NCI-H510A treated with DMSO at 0.1 percent for 48 hours (cell line): ENCODE results near the gene TBC1D21.

Experiments used
- DNase-seq: peaks from one replicate; lab custom pipeline; 2025; lab: John Stamatoyannopoulos, UW

Gene TBC1D21

GRCh38 chr15:73889053-73889761, 15.8 kb downstream of the TBC1D21 start:
- DNase-seq = no peak

DNA sequence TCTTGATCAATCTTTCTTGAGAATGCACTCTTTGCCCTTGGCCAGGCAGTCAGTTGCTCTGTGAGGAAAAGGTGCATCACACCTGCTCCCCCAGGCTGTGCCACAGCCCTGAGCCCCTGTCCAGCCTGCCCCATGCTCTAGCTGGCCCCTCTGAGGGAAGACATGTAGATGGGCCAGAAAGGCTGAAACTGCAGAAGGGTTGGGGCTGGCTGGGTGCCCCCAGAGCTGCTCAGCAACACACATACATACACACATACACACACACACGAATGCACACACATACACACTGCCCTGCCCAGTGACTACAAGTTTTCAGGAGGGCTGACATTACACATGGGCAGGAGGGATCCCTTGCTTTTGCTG, 16.4 kb downstream of the TBC1D21 start:
- no peak for DNase-seq

GRCh38 chr15:73891328-73892315, 18.3 kb downstream of the TBC1D21 start:
- DNase-seq = no peak

DNA sequence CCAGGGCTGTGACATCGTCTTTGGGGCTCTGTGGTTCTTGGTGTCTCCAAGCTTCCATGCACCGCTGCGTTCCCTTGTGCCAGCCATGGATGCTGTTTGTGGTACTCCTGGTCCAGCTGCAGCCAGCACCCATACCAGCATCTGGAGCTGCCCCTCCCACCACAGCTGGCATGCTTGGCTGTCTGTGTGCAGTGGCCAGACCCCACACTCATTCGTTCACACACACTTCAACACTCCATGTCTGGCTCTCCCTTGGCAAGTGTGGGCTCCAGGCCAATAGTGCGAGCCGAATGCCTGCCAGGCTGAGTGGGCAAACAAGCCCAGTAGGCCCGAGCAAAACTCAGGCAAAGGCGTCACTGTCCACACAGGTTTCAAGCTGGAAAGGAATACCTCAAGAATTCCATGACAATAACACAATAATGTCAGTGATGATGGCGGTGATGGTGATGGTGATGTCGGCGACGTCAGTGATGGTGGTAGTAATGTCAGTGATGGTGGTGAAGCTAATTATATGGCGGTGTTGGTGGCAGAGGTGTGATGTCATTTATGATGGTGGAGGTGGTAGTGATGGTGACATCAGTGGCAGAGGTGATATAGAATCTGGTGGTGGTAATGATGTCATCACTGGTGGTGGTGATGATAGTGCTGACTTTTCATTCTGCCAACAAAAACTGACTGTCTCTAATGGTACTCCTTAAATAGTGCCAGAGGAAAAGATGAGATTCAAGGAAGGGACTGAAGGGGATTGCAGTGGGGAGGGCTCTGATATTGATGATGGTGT, 19.3 kb downstream of the TBC1D21 start:
- DNase-seq = no peak

DNA sequence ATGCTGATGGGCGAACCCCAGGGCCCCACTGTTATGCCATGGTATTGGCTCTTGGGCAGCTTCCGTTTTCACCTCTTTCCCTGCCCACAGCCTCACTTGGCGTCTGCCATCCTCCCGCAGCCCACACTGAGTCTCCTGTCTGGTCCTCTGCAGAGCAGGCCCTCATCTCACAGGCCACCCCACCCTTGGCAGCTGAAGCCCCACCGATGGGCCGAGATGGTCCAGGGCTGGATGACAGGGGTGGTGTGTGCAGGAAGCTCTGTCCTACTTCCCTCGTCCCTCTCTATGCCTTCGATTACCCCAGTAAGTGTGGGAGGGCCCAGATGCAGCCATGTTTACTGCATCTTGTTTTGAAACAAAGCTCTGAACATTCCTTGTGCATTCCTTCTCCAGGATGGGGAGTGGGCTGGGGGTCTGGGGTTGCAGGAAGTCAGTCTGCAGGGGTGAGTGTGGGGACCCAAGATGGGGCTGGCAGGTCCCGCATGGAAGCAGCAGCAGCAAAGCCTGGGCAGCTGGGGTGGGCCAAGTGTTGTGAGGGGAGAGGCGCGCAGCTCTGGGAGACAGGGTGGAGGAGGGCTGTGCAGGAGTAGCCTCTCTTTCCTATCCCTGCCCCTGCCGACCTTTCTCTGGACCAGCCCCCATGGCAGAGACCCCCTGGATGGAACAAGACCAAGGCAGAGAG, 20.9 kb downstream of the TBC1D21 start:
- DNase-seq = no peak

DNA sequence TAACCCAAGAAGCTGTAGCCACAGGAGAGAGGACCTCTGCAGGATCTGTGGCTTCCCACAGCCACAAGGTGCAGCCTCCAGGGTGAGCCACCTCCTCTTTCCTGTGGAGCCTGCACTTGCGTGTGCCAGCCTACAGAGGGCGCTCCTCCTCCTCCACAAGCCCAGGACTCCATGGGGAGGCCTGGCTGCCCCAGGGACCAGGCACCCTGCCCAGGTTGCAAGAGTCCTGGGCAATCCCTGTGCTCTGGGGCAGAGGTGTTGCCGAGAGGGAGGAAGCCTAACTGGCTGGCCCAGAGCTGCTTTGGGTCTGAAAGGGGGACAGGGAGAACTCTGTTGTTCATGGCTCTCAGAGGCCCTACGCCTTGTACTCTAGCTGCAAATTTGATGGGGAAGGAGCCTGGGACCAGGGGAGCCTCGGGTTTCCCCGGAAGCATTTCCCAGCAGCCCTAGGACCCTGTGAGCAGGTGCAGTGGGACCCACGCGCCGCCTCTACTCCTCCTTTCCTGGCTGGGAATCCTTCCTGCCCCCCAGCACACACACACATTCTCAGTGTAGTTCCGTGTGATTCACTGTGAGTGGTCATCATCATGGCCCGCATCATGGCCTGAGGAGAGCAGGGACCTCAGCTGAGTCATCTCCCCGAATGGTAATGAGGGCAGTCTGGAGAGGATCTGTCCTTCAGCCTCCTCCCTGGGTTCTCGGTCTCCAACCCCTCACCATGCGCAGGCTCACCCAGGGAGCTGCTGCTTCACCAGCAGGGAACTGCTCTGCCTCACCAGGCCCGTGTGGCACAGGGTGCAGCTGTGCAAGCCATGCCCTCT, 24.3 kb downstream of the TBC1D21 start:
- DNase-seq = peak; percentile 4

DNA sequence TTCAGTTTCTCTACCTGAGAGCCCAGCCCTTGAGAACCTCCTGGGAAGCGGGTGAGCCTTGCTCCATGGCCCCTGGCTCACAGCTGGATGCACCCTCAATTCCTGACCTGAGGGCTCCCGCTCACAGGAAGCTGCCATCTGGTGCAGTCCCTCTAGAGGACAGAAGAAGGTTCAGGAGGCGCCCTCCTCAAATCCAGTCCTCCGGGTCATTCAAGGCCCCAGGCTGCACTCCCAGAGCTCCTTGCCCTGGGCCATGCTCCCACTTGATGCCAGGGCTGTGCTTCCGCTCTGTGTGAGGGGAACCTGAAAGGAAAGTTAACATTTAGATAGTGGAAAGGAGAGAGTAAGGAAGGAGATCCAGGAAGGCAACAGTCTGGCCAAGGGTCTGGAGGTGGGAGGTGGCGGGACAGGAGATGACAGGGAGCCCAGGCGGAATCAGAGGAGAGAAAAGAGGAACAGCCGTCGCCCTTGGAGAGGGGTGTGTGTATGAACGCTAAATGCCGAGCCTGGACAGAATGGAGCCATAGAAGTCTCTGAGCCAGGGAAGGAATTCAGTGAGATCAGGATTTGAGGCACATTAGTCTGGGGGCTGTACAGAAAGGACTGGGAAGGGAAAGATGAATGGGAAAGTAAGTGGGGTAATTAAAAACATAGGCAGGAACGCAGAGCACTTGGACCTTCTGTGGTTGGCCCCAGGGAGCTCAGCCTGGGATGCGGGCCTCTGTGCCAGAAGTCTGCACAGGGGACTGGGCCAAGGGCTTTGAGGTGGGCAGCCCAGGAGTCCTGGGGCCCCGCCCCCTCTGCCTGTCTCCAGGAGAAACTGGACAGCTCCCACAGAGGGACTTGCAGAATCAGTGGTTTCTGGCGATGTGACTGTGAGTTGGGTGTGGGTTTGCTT, 26.1 kb downstream of the TBC1D21 start:
- DNase-seq = no peak

DNA sequence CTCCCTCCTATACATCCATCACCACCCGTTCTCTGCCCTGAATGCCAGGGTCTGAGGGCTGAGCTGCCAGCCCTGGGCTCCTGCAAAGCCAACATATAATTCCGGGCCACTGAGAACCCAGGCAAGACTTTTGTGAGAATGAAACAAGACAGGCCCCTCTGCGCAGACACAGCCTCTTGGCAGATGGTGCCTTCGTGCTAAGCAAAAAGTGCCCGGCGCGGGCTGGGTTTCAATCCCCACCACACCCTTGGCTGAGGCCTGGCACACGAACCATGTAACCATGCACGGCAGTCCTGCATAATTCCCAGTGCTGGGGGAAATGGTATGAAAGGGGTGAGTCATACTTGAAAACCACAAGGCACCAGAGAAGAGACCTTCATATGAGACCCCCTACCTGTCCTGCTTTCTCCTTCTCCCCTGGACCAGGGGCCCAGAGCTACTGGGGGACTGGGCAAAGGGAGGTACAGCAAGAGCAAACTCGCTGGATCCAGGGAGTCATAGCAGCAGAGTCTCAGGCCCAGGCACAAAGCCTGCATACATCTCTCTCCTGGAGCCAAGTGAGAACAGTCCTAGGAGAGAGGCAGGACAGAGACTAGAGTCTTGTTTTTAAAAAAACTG, 26.8 kb downstream of the TBC1D21 start:
- DNase-seq = no peak

DNA sequence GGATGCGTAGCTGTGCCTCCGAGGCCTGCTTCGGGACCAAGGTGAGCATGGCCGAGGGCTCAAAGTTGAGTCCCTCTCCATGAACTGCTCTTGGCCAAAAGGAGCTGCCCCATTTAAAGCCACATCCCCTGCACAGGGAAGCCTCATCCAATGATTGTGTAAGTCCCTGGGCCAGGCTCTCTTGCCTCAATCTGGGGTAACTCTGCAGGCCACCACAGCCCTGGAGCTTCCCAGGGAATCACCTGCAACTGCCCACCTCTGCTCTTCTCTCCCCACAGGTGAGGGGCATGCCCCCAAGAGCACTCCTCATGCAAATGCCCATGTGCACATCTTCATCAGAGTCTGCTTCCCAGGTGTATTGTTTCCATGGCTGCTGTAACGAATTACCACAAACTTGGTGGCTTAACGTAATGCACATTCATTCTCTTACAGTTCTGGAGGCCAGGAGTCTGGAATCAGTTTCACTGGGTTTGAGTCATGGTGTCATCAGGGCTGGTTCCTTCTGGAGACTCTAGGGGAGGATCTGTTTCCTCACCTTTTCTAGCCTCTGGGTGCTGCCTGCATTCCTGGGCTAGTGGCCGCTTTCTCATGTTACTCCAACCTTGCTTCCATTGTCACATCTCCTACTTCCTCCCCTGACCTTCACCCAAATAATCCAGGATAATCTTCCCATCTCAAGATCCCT, 27.9 kb downstream of the TBC1D21 start:
- DNase-seq = no peak

GRCh38 chr15:73902121-73903020, 29.0 kb downstream of the TBC1D21 start:
- no peak for DNase-seq

GRCh38 chr15:73904026-73904815, 30.9 kb downstream of the TBC1D21 start:
- DNase-seq = no peak

GRCh38 chr15:73905225-73905827, 32.0 kb downstream of the TBC1D21 start:
- DNase-seq = no peak

- DNase-seq = no peak
Measured at GRCh38 chr15:73906346-73907034, 33.1 kb downstream of the TBC1D21 start.

- no peak for DNase-seq
Measured at GRCh38 chr15:73907035-73907408, 33.7 kb downstream of the TBC1D21 start.

DNA sequence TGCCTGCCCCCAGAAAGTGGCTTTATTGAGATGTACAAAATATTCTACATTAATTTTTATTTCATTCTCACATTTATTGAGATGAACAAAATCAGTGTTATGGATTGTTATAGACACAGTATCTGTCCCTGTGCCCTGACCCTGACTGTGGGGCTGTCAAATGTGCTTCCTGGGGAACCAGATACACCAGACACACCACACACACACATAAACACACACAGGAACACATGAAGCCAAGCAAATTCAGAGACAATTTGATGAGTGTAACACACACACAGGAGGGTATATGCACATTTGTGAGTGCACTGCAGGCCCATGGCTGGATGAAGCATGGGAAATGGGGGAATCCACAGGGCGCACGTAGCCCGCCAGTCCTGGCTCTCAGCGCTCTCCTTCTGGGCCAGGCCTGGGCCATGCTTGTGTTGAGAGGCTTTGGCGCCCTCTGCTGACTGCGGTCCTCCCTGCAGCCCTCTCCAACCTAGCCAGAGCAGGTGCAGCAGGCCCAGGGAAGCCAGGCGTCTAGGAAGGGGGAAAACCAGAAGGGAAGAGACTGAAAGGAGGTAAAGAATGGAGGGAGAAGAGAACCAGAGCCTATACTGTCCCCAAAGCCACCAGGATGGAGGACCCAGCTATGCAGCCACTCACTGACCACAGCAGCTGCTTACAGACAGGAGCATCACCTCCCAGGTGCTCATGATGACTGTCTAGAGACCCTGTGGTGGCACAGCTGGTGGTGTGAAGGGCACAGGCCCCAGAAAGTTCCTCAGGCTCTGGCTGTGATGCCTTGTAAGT, 34.9 kb downstream of the TBC1D21 start:
- peak; percentile 36 for DNase-seq
